ENCODE data around the gene IFNA8. TPM values are rescaled to one million over a fixed set of nuclear protein-coding genes. Genes with fewer than 3 reads are reported as not detected.
"Not testable (repeated sequence)": the region's sequence is repeated elsewhere in the genome, so short reads cannot be mapped to it uniquely, and the experiment has no call there.

IFNA8 gene
- total RNA-seq, 1 experiment from 2014 or later, result not detected

DNA sequence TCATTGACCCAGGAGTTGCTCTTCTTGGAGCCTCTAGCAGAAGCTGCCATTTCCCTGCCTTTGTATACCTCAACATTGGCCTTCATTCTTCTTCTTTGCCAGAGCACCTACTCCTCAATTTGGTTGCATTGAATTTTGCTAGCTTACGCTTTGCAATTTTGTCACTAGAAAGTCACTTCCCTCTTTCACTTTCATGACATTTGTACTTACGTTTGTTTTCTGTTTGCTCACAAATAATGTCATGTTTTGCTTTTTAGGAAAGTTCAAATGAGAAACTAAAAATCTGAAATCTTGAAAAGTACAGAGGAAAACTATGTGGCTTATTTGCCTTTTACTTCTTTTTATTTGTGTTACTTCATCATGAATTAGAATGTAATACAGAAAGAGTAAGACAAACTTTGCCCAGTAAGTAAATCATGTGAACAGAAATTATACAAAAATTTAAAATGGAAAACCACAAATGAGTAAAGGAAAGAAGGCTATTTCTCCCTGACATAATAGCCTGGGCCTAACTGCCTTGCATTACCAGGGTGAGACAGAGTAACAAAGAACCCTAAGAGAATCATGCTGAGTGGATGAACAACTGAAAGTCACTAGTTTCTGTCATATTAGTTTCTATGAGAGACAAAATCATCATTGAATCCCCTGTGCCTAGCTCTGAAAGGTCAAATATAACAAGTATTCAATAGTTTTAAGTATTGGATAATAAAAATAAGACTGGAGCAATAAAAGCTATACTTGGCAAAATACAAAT lies 23.9 kb downstream of the IFNA8 start:
- no peak for TF ChIP-seq CTCF (IDR thresholded peaks at IDR 0.05)
- TF ChIP-seq SIN3A (IDR thresholded peaks at IDR 0.05; ENCODE audit: borderline replicate concordance, insufficient read depth, low read depth, low read length), result no peak
- TF ChIP-seq POLR2AphosphoS5 (IDR thresholded peaks at IDR 0.05; ENCODE audit: low read depth, low read length), result no peak
- TF ChIP-seq, protein P1, sequence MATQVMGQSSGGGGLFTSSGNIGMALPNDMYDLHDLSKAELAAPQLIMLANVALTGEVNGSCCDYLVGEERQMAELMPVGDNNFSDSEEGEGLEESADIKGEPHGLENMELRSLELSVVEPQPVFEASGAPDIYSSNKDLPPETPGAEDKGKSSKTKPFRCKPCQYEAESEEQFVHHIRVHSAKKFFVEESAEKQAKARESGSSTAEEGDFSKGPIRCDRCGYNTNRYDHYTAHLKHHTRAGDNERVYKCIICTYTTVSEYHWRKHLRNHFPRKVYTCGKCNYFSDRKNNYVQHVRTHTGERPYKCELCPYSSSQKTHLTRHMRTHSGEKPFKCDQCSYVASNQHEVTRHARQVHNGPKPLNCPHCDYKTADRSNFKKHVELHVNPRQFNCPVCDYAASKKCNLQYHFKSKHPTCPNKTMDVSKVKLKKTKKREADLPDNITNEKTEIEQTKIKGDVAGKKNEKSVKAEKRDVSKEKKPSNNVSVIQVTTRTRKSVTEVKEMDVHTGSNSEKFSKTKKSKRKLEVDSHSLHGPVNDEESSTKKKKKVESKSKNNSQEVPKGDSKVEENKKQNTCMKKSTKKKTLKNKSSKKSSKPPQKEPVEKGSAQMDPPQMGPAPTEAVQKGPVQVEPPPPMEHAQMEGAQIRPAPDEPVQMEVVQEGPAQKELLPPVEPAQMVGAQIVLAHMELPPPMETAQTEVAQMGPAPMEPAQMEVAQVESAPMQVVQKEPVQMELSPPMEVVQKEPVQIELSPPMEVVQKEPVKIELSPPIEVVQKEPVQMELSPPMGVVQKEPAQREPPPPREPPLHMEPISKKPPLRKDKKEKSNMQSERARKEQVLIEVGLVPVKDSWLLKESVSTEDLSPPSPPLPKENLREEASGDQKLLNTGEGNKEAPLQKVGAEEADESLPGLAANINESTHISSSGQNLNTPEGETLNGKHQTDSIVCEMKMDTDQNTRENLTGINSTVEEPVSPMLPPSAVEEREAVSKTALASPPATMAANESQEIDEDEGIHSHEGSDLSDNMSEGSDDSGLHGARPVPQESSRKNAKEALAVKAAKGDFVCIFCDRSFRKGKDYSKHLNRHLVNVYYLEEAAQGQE (IDR thresholded peaks at IDR 0.05; ENCODE audit: insufficient read depth in 1 of 2, low read depth in 2 of 2, low read length in 1 of 2), result no peak
- no peak for TF ChIP-seq TCF7L2 (IDR thresholded peaks at IDR 0.05; ENCODE audit: low read depth, low read length)
- H3K4me3 ChIP-seq (ENCODE audit: low read depth in 2 of 2, low read length in 2 of 2), result no peak overlapping the region
- DNase-seq (ENCODE audit: low read depth, low spot score), result no peak
- in situ Hi-C loops (cut with HindIII; ENCODE audit: low pct_unique_long_range_greater_than_20kb, low sequenced_read_pairs), result no loop called here
- CTCF ChIA-PET, result no interaction called here
- no peaks in the 10 kb centered on the region for H3K36me3 ChIP-seq (ENCODE audit: control insufficient read depth, insufficient read depth, low read length)
- no peak for ATAC-seq
- no peak overlapping the region for H3K27ac ChIP-seq (ENCODE audit: low read length)
- H3K4me1 ChIP-seq (ENCODE audit: control insufficient read depth, insufficient read depth, low read length), result no peaks in the 10 kb centered on the region
- BruUV-seq (replicated peaks), result no TSS peak
- intact Hi-C loops (cut with micrococcal nuclease; ENCODE audit: unreplicated experiment), result no loop called here
- H3K27me3 ChIP-seq (ENCODE audit: control insufficient read depth, insufficient read depth, low read length), result no peaks in the 10 kb centered on the region
- no peaks in the 10 kb centered on the region for H3K9me3 ChIP-seq (ENCODE audit: control insufficient read depth, insufficient read depth, low read depth, low read length)
- POLR2A ChIA-PET, result no interaction called here

GRCh38 chr9:21434202-21435014 lies 25.5 kb downstream of the IFNA8 start:
- Histone ChIP-seq H3K27ac (ENCODE audit: low read length) (no peak overlapping the region), H3K4me1 (ENCODE audit: control insufficient read depth, insufficient read depth, low read length) (no peaks in the 10 kb centered on the region), H3K4me3 (ENCODE audit: low read depth in 2 of 2, low read length in 2 of 2) (no peak overlapping the region), H3K36me3 (ENCODE audit: control insufficient read depth, insufficient read depth, low read length) (no peaks in the 10 kb centered on the region), H3K27me3 (ENCODE audit: control insufficient read depth, insufficient read depth, low read length) (no peaks in the 10 kb centered on the region), H3K9me3 (ENCODE audit: control insufficient read depth, insufficient read depth, low read depth, low read length) (no peaks in the 10 kb centered on the region)
- peak; percentile 32; the same call in 1 of the 2 replicates for TF ChIP-seq CTCF (IDR thresholded peaks at IDR 0.05)
- no peak for TF ChIP-seq TCF7L2 (IDR thresholded peaks at IDR 0.05; ENCODE audit: low read depth, low read length)
- POLR2A ChIA-PET, result interaction anchor here (0.6 kb wide), 1 partner anchor 1680 kb away, joined by 8 read pairs; no protein-coding TSS in a partner anchor
- ATAC-seq, result no peak
- CTCF ChIA-PET, result interaction anchor here (0.6 kb wide), 1 partner anchor 1110 kb away, joined by 3 read pairs; no protein-coding TSS in a partner anchor
- intact Hi-C loops (cut with micrococcal nuclease; ENCODE audit: unreplicated experiment) (no loop called here), in situ Hi-C loops (cut with HindIII; ENCODE audit: low pct_unique_long_range_greater_than_20kb, low sequenced_read_pairs) (no loop called here)
- BruUV-seq (replicated peaks), result no TSS peak
- DNase-seq (ENCODE audit: low read depth, low spot score), result no peak

DNA sequence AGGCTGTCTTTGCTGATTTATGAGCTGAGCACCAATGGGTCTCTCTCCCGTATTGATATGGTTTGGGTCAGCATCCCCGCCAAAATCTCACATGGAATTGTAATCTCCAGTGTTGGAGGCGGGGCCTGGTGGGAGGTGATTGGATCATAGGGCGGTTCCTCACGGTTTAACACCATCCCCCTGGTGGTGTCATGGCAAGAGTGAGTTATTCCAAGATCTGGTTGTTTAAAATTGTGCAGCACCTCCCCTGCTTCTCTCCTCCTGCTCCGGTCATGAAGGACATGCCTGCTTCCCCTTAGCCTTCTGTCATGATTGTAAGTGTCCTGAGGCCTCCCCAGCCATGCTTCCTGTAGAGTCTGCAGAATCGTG lies 26.1 kb downstream of the IFNA8 start:
- BruUV-seq (replicated peaks), result not testable (repeated sequence)

More for the DNA sequence above, 26.1 kb downstream of the IFNA8 start:
- intact Hi-C loops (cut with micrococcal nuclease; ENCODE audit: unreplicated experiment); POLR2A ChIA-PET; H3K36me3 ChIP-seq (ENCODE audit: control insufficient read depth, insufficient read depth, low read length); H3K27me3 ChIP-seq (ENCODE audit: control insufficient read depth, insufficient read depth, low read length); H3K9me3 ChIP-seq (ENCODE audit: control insufficient read depth, insufficient read depth, low read depth, low read length); H3K4me3 ChIP-seq (ENCODE audit: low read depth in 2 of 2, low read length in 2 of 2); DNase-seq (ENCODE audit: low read depth, low spot score); ATAC-seq; H3K27ac ChIP-seq (ENCODE audit: low read length); H3K4me1 ChIP-seq (ENCODE audit: control insufficient read depth, insufficient read depth, low read length); in situ Hi-C loops (cut with HindIII; ENCODE audit: low pct_unique_long_range_greater_than_20kb, low sequenced_read_pairs); CTCF ChIA-PET: not testable (repeated sequence)

Measured in Panc1 (cell line).